Adipocyte (in vitro differentiated cells): Measurements from ENCODE around the gene PLEKHG3.

Experiments used
- DNase-seq: peaks from one replicate; pipeline ENCODE4 v3.0.0-alpha.2; 2015; ENCODE audit warnings: low read depth
- H3K27me3 ChIP-seq: replicated peaks from 2 replicates; pipeline ENCODE4 v1.7.0; 2013; ENCODE audit warnings: mild to moderate bottlenecking, low read length, moderate library complexity; ENCODE audit not compliant: control insufficient read depth, insufficient read depth
- H3K36me3 ChIP-seq: 2 replicates; pipeline ENCODE4 v1.7.0; 2013; ENCODE audit warnings: low read length, mild to moderate bottlenecking, moderate library complexity; ENCODE audit not compliant: control insufficient read depth, insufficient read depth, severe bottlenecking
- H3K4me1 ChIP-seq: 2 replicates; pipeline ENCODE4 v1.7.0; 2013; ENCODE audit warnings: mild to moderate bottlenecking, low read length, moderate library complexity; ENCODE audit not compliant: control insufficient read depth, insufficient read depth
- H3K4me3 ChIP-seq: 2 replicates; pipeline ENCODE4 v1.7.0; 2013; ENCODE audit warnings: mild to moderate bottlenecking, low read length, moderate library complexity
- H3K9ac ChIP-seq: 2 replicates; pipeline ENCODE4 v1.7.0; 2013; ENCODE audit warnings: mild to moderate bottlenecking, low read length, moderate library complexity
- H3K9me3 ChIP-seq: 2 replicates; pipeline ENCODE4 v1.7.0; 2013; ENCODE audit warnings: mild to moderate bottlenecking, low read length, moderate library complexity; ENCODE audit not compliant: control insufficient read depth

The PLEKHG3 gene

GRCh38 chr14:64778104-64778754 lies 74.0 kb downstream of the PLEKHG3 start:
- no peak for DNase-seq
- H3K9ac ChIP-seq: no peak overlapping the region
- H3K4me1 ChIP-seq: no peaks in the 10 kb centered on the region
- no peak overlapping the region for H3K4me3 ChIP-seq
- H3K27me3 ChIP-seq: peaks cover 48% of the 10 kb centered on the region
- H3K36me3 ChIP-seq: no peaks in the 10 kb centered on the region
- peaks cover 4% of the 10 kb centered on the region for H3K9me3 ChIP-seq

- H3K4me3 ChIP-seq: no peak overlapping the region
- no peaks in the 10 kb centered on the region for H3K9me3 ChIP-seq
- no peak overlapping the region for H3K9ac ChIP-seq
- peaks cover 40% of the 10 kb centered on the region for H3K27me3 ChIP-seq
- no peaks in the 10 kb centered on the region for H3K36me3 ChIP-seq
- H3K4me1 ChIP-seq: no peaks in the 10 kb centered on the region
- DNase-seq: no peak
These were observed 75.2 kb downstream of the PLEKHG3 start for GRCh38 chr14:64779472-64779871.

- no peak for DNase-seq
- Histone ChIP-seq H3K4me1 (no peaks in the 10 kb centered on the region), H3K9me3 (no peaks in the 10 kb centered on the region), H3K36me3 (no peaks in the 10 kb centered on the region), H3K4me3 (no peak overlapping the region), H3K9ac (no peak overlapping the region), H3K27me3 (peaks cover 17% of the 10 kb centered on the region)
These were observed 78.0 kb downstream of the PLEKHG3 start for GRCh38 chr14:64782196-64782595.

- H3K4me1 ChIP-seq: no peaks in the 10 kb centered on the region
- no peak overlapping the region for H3K9ac ChIP-seq
- no peak overlapping the region for H3K4me3 ChIP-seq
- H3K27me3 ChIP-seq: peaks cover 19% of the 10 kb centered on the region
- H3K9me3 ChIP-seq: no peaks in the 10 kb centered on the region
- H3K36me3 ChIP-seq: no peaks in the 10 kb centered on the region
- no peak for DNase-seq
These were observed 79.8 kb downstream of the PLEKHG3 start for GRCh38 chr14:64784006-64784405.

- Histone ChIP-seq H3K4me3 (no peak overlapping the region), H3K9ac (no peak overlapping the region), H3K36me3 (no peaks in the 10 kb centered on the region), H3K4me1 (no peaks in the 10 kb centered on the region), H3K27me3 (peaks cover 10% of the 10 kb centered on the region), H3K9me3 (no peaks in the 10 kb centered on the region)
- DNase-seq: no peak
These were observed 82.3 kb downstream of the PLEKHG3 start for GRCh38 chr14:64786296-64787149.

- H3K36me3 ChIP-seq: no peaks in the 10 kb centered on the region
- no peaks in the 10 kb centered on the region for H3K9me3 ChIP-seq
- no peaks in the 10 kb centered on the region for H3K4me1 ChIP-seq
- DNase-seq: no peak
- peaks cover 9% of the 10 kb centered on the region for H3K27me3 ChIP-seq
- H3K4me3 ChIP-seq: no peak overlapping the region
- H3K9ac ChIP-seq: no peak overlapping the region
These were observed 83.4 kb downstream of the PLEKHG3 start for GRCh38 chr14:64787619-64788018.

GRCh38 chr14:64788706-64789105 lies 84.5 kb downstream of the PLEKHG3 start:
- Histone ChIP-seq H3K27me3 (peaks cover 13% of the 10 kb centered on the region), H3K36me3 (no peaks in the 10 kb centered on the region), H3K4me1 (no peaks in the 10 kb centered on the region), H3K9me3 (no peaks in the 10 kb centered on the region), H3K4me3 (no peak overlapping the region), H3K9ac (no peak overlapping the region)
- DNase-seq: peak; percentile 84

- H3K9ac ChIP-seq: no peak overlapping the region
- H3K36me3 ChIP-seq: no peaks in the 10 kb centered on the region
- no peak overlapping the region for H3K4me3 ChIP-seq
- DNase-seq: no peak
- no peaks in the 10 kb centered on the region for H3K4me1 ChIP-seq
- H3K27me3 ChIP-seq: peaks cover 20% of the 10 kb centered on the region
- H3K9me3 ChIP-seq: no peaks in the 10 kb centered on the region
These were observed 85.5 kb downstream of the PLEKHG3 start for GRCh38 chr14:64789696-64790095.

- Histone ChIP-seq H3K4me3 (no peak overlapping the region), H3K36me3 (no peaks in the 10 kb centered on the region), H3K9ac (no peak overlapping the region), H3K27me3 (peaks cover 28% of the 10 kb centered on the region), H3K4me1 (no peaks in the 10 kb centered on the region), H3K9me3 (no peaks in the 10 kb centered on the region)
- DNase-seq: no peak
These were observed 86.3 kb downstream of the PLEKHG3 start for GRCh38 chr14:64790478-64790877.

- H3K36me3 ChIP-seq: no peaks in the 10 kb centered on the region
- H3K4me3 ChIP-seq: no peak overlapping the region
- H3K9ac ChIP-seq: no peak overlapping the region
- H3K9me3 ChIP-seq: no peaks in the 10 kb centered on the region
- H3K4me1 ChIP-seq: no peaks in the 10 kb centered on the region
- peaks cover 42% of the 10 kb centered on the region for H3K27me3 ChIP-seq
- no peak for DNase-seq
These were observed 88.0 kb downstream of the PLEKHG3 start for GRCh38 chr14:64792231-64792630.

- DNase-seq: no peak
- Histone ChIP-seq H3K4me3 (no peak overlapping the region), H3K9me3 (no peaks in the 10 kb centered on the region), H3K36me3 (no peaks in the 10 kb centered on the region), H3K9ac (no peak overlapping the region), H3K27me3 (peaks cover 46% of the 10 kb centered on the region), H3K4me1 (no peaks in the 10 kb centered on the region)
These were observed 88.8 kb downstream of the PLEKHG3 start for GRCh38 chr14:64792871-64793560.
